Esophagus (tissue), 2 donors: Measurements from ENCODE around the gene JPT2. TPM values are rescaled to one million over a fixed set of nuclear protein-coding genes. Genes with fewer than 3 reads are reported as not detected.
A peak's percentile ranks its signal among the peaks of the same experiment; 100 is the strongest.
"Not testable (repeated sequence)": the region's sequence is repeated elsewhere in the genome, so short reads cannot be mapped to it uniquely, and the experiment has no call there.

ENCODE experiments used
- H3K27ac ChIP-seq, 2 donors: one replicate each; pipeline ENCODE4 v1.5.1; 2013; ENCODE audit warnings: low read depth in 2 of 2, mild to moderate bottlenecking in 2 of 2, inconsistent platforms in 1 of 2, low read length in 1 of 2, moderate library complexity in 1 of 2
- H3K27me3 ChIP-seq, 2 donors: one replicate each; pipeline ENCODE4 v1.6.1; 2013; ENCODE audit warnings: low read length in 2 of 2, control low read depth in 1 of 2, mild to moderate bottlenecking in 1 of 2; ENCODE audit not compliant: insufficient read depth in 2 of 2, control insufficient read depth in 1 of 2
- H3K36me3 ChIP-seq, 2 donors: one replicate each; pipeline ENCODE4 v1.6.1; 2013; ENCODE audit warnings: low read length in 1 of 2; ENCODE audit not compliant: control insufficient read depth in 2 of 2, insufficient read depth in 2 of 2
- H3K4me1 ChIP-seq, 2 donors: one replicate each; pipeline ENCODE4 v1.6.1; 2013; ENCODE audit warnings: low read length in 1 of 2; ENCODE audit not compliant: control insufficient read depth in 2 of 2, insufficient read depth in 2 of 2
- H3K4me3 ChIP-seq, 2 donors: one replicate each; pipeline ENCODE4 v1.5.1; 2013; ENCODE audit warnings: low read length in 2 of 2, mild to moderate bottlenecking in 2 of 2, low read depth in 1 of 2, moderate library complexity in 1 of 2
- H3K9me3 ChIP-seq, 2 donors: one replicate each; pipeline ENCODE4 v1.6.1; 2013; ENCODE audit warnings: mild to moderate bottlenecking in 2 of 2, low read depth in 1 of 2, low read length in 1 of 2, moderate library complexity in 1 of 2; ENCODE audit not compliant: control insufficient read depth in 2 of 2, insufficient read depth in 1 of 2
- WGBS, 2 donors: extraction: QIAGEN DNeasy Blood & Tissue Kit; methylation state at CpG; one replicate each; pipeline ENCODE4 v1.1.7; 2013; 5-methylcytosine and 5-hydroxymethylcytosine counted together
- polyA plus RNA-seq, 2 donors: library from polyadenylated mRNA; stranded (reverse); fragments of 200-250 nt; gene quantifications; one replicate each; pipeline ENCODE4 v1.2.3, GENCODE V29; 2013
- donor health status: healthy with polysubstance abuse.
- donor health status: Bipolar disorder and iron deficiency.

The JPT2 gene
- polyA plus RNA-seq, 2 donors = 20.5 to 31.0 TPM

DNA sequence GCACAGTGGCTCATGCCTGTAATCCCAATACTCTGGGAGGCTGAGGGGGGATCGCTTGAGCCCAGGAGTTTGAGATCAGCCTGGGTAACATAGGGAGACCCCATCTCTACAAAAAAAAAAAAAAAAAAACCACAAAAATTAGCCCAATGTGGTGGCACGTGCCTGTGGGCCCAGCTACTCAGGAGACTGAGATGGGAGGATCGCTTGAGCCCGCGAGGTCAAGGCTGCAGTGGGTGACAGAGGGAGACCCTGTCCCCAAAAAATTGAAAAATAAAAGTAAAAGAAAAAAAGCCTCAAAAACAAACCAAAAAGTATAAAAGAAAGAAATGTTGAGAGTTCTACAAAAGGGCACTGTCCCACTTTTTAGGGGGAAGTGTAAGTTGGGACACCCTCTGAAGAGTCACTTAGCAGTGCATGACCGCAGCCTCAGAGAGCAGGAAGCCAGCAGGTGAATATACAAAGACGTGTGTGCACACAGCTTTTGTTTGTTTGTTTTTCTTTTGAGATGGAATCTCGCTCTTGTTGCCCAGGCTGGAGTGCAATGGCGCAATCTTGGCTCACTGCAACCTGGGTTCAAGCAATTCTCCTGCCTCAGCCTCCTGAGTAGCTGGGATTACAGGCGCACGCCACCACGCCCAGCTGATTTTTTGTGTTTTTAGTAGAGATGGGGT lies 41.6 kb downstream of the JPT2 start:
- H3K9me3 ChIP-seq, H3K27me3 ChIP-seq, H3K4me1 ChIP-seq, H3K27ac ChIP-seq, H3K4me3 ChIP-seq, H3K36me3 ChIP-seq: not testable (repeated sequence)
- WGBS, 2 donors = 82 to 83% methylated on average over 12 of the region's 12 CpGs

- H3K27me3 ChIP-seq = no peaks in the 10 kb centered on the region
- peaks cover 0 to 9% of the 10 kb centered on the region in 2 donors for H3K36me3 ChIP-seq
- H3K4me1 ChIP-seq = peaks cover 0 to 4% of the 10 kb centered on the region in 2 donors
- 90 to 92% methylated on average over 9 of the region's 9 CpGs for WGBS, 2 donors
- no peaks in the 10 kb centered on the region for H3K9me3 ChIP-seq
- H3K4me3 ChIP-seq = no peak overlapping the region
- no peak overlapping the region for H3K27ac ChIP-seq
Observed at GRCh38 chr16:1721372-1721771, 43.3 kb downstream of the JPT2 start.

GRCh38 chr16:1723450-1724147 lies 45.5 kb downstream of the JPT2 start:
- H3K4me3 ChIP-seq = no peak overlapping the region
- peaks cover 5 to 31% of the 10 kb centered on the region in 2 donors for H3K36me3 ChIP-seq
- H3K9me3 ChIP-seq = no peaks in the 10 kb centered on the region
- peak overlapping the region in 1 of 2 donors; percentile 50 for H3K27ac ChIP-seq
- H3K27me3 ChIP-seq = no peaks in the 10 kb centered on the region
- H3K4me1 ChIP-seq = peaks cover 0 to 4% of the 10 kb centered on the region in 2 donors
- 42 to 46% methylated on average over 6 of the region's 6 CpGs for WGBS, 2 donors

GRCh38 chr16:1724491-1724890 lies 46.4 kb downstream of the JPT2 start:
- Histone ChIP-seq H3K36me3 (peaks cover 13 to 40% of the 10 kb centered on the region in 2 donors), H3K4me1 (peaks cover 0 to 4% of the 10 kb centered on the region in 2 donors)
- WGBS, 2 donors = 91 to 92% methylated on average over 12 of the region's 12 CpGs

DNA sequence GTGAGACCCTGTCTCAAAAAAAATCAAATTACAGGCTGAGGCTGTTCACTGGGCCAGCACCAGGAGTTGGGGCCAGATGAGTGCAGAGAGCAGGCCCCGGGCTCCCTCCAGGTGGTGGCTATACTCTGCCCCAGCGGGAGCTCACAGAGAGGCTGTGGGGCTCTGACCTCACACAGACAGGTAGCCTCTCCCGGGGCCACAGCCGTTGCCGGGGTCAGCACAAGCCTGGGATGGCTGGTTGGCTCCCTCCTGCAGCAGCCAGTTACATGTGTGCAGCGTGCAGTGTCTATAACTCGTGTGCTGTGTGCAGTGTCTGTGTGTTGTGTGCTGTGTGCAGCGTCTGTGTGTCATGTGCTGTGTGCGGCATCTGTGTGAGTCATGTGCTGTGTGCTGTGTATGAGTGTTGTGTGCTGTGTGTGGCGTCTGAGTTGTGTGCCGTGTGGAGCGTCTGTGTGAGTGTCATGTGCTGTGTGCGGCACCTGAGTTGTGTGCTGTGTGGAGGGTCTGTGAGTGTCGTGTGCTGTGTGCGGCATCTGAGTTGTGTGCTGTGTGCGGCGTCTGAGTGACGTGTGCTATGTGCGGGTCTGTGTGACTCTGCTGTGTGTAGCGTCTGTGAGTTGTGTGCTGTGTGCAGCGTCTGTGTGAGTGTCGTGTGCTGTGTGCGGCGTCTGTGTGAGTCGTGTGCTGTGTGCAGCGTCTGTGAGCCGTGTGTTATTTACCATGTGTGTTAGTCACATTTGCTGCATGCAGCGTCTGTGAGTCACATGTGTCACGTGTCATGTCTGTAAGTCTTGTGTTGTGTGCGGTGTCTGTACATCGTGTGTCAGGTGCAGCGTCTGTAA lies 48.8 kb downstream of the JPT2 start:
- peaks cover 13 to 42% of the 10 kb centered on the region in 2 donors for H3K36me3 ChIP-seq
- 93 to 94% methylated on average over 32 of the region's 32 CpGs for WGBS, 2 donors
- peaks cover 0 to 4% of the 10 kb centered on the region in 2 donors for H3K4me1 ChIP-seq
- H3K4me3 ChIP-seq = no peak overlapping the region
- H3K9me3 ChIP-seq = no peaks in the 10 kb centered on the region
- H3K27me3 ChIP-seq = no peaks in the 10 kb centered on the region
- H3K27ac ChIP-seq = no peak overlapping the region

More at GRCh38 chr16:1724491-1724890, 46.4 kb downstream of the JPT2 start:
- Histone ChIP-seq H3K27me3 (no peaks in the 10 kb centered on the region), H3K4me3 (no peak overlapping the region), H3K27ac (no peak overlapping the region), H3K9me3 (no peaks in the 10 kb centered on the region)

DNA sequence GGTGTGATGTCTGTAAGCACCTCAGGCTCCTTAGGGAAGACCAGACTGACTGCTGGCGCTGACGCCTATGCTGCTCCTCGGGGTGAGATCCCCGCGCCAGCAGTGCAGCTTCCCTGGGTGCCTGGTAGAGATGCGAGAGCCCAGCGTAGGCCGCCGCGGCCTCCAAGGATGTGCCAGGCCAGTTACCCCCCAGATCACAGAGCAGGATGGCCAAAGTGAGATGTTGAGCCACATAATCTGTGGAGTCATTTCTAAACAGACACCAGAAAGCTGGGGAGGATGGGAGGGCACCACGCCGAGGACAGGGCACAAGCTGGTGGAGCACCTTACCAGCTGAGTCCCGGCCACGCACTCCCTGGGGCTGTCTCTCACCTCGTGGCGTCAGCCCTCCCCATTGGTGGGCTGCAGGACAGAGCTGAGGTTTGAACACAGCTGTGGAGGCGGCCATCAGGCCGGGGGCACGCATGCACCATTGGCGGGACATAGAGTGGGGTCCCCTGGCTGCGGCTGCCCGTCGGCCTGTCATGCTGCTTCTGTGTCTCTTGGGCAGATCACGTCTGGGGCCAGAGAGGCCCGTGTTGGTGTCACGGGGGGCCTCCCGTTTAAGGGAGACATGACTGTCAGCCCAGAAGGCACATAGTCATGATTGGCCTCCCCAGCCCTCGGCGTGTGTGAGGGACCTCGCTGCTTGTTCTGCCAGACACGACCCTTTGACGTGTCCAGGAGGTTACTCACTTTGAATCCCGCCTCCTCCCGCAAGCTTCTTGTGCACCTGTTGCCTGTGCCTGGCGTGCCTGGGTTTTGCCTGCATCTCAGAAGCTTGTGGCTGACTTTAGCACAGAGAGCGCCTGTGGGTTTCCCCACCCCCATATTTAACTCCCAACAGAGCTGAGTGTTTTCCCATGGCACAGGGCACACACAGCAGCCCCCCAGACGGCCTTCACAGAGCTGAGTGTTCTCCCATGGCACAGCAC lies 49.9 kb downstream of the JPT2 start:
- 92 to 93% methylated on average over 36 to 37 of the region's 37 CpGs for WGBS, 2 donors

DNA sequence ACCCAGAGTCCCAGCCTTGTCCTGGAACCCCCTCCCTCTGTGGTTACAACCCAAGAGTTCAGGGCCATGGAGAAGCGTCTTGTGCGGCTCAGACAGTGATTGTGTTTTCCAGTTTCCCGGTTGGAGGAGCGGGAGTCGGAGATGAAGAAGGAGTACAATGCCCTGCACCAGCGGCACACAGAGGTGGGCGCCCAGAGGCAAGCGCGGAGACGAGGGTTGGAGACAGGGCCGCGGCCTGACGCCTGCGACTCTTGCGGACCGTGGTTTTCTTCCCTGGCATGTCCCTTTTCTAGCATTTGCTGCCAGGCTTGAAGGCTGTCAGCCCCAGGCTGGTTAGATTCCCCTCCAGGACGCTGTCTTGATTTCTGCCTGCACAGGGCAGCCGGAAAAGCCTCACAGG lies 50.9 kb downstream of the JPT2 start:
- Histone ChIP-seq H3K27me3 (no peaks in the 10 kb centered on the region), H3K4me1 (no peaks in the 10 kb centered on the region), H3K4me3 (no peak overlapping the region), H3K27ac (no peak overlapping the region), H3K36me3 (peaks cover 13 to 59% of the 10 kb centered on the region in 2 donors), H3K9me3 (no peaks in the 10 kb centered on the region)
- 95 to 97% methylated on average over 18 of the region's 18 CpGs for WGBS, 2 donors

More for the DNA sequence above, 49.9 kb downstream of the JPT2 start:
- no peak overlapping the region for H3K27ac ChIP-seq
- no peaks in the 10 kb centered on the region for H3K9me3 ChIP-seq
- peaks cover 13 to 49% of the 10 kb centered on the region in 2 donors for H3K36me3 ChIP-seq
- H3K27me3 ChIP-seq = no peaks in the 10 kb centered on the region
- no peak overlapping the region for H3K4me3 ChIP-seq
- peaks cover 0 to 4% of the 10 kb centered on the region in 2 donors for H3K4me1 ChIP-seq

GRCh38 chr16:1729445-1729844 lies 51.4 kb downstream of the JPT2 start:
- no peaks in the 10 kb centered on the region for H3K9me3 ChIP-seq
- peaks cover 13 to 63% of the 10 kb centered on the region in 2 donors for H3K36me3 ChIP-seq
- no peak overlapping the region for H3K4me3 ChIP-seq
- WGBS, 2 donors = 93 to 95% methylated on average over 35 of the region's 35 CpGs
- H3K4me1 ChIP-seq = no peaks in the 10 kb centered on the region
- H3K27me3 ChIP-seq = no peaks in the 10 kb centered on the region
- no peak overlapping the region for H3K27ac ChIP-seq
